Breast epithelium (tissue), 4 donors: ENCODE data around the gene TTC28. TPM values are rescaled to one million over a fixed set of nuclear protein-coding genes. Genes with fewer than 3 reads are reported as not detected.

Experiments used
- DNase-seq, 2 donors: peaks; one replicate each; pipeline ENCODE4 v3.0.0-alpha.2; 2019; ENCODE audit warnings: low spot score in 2 of 2
- H3K27ac ChIP-seq, 2 donors: fragments of 200-600 bp; sonication (generic) in 1 of 2; one replicate each; pipeline ENCODE4 v1.5.1; 2016 to 2019; ENCODE audit warnings: mild to moderate bottlenecking in 1 of 2
- H3K27me3 ChIP-seq, 2 donors: fragments of 200-600 bp; sonication (generic) in 1 of 2; one replicate each; pipeline versions ENCODE4 v1.5.1 to v1.6.0; 2017 to 2019; ENCODE audit warnings: control low read depth in 1 of 2, mild to moderate bottlenecking in 1 of 2
- H3K36me3 ChIP-seq: fragments of 200-600 bp; one replicate; pipeline ENCODE4 v1.5.1; 2019
- H3K4me1 ChIP-seq, 2 donors: fragments of 200-600 bp; sonication (generic); one replicate each; pipeline ENCODE4 v1.5.1; 2016 to 2019; ENCODE audit warnings: control low read depth in 1 of 2
- H3K4me3 ChIP-seq, 3 donors: fragments of 200-600 bp; sonication (generic); 1 replicate in 2 of 3; 2 replicates in 1 of 3; pipeline ENCODE4 v1.5.1; 2016 to 2019; ENCODE audit warnings: mild to moderate bottlenecking in 3 of 3, moderate library complexity in 2 of 3
- H3K9me3 ChIP-seq, 2 donors: fragments of 200-600 bp; sonication (generic) in 1 of 2; one replicate each; pipeline ENCODE4 v1.5.1; 2016 to 2019; ENCODE audit warnings: control low read depth in 1 of 2
- CTCF ChIP-seq, 3 donors: fragments of 450-650 bp; IDR thresholded peaks; one replicate each; pipeline ENCODE4 v1.5.1; 2016 to 2017; ENCODE audit warnings: antibody characterized with exemption in 3 of 3, mild to moderate bottlenecking in 3 of 3, moderate library complexity in 3 of 3
- POLR2A ChIP-seq: fragments of 450-650 bp; IDR thresholded peaks from one replicate; pipeline ENCODE4 v1.6.1; 2016; ENCODE audit warnings: antibody characterized with exemption, mild to moderate bottlenecking, moderate library complexity
- POLR2AphosphoS5 ChIP-seq, 3 donors: sonication (generic); formaldehyde crosslinking; IDR thresholded peaks; one replicate each; pipeline ENCODE4 v1.6.1; 2017; ENCODE audit warnings: antibody characterized with exemption in 3 of 3
- intact Hi-C: fragments of 100-400 bp; cut with DNase I; formaldehyde crosslinking; loops from one replicate; pipeline ENCODE4 v1.15.1; 2023; ENCODE audit warnings: low total_unique reads
- total RNA-seq, 3 donors: library from RNA; depleted of rRNA; stranded (reverse); fragments of >200 nt; gene quantifications; one replicate each; pipeline ENCODE4 v1.1.0, GENCODE V29; 2016

TTC28 gene
- total RNA-seq, 3 donors from 2014 or later = 33.5 to 43.3 (median 40.2) TPM

- H3K27me3 ChIP-seq = no peaks in the 10 kb centered on the region
- H3K4me3 ChIP-seq = no peak overlapping the region
- TF ChIP-seq CTCF (IDR thresholded peaks at IDR 0.05) (no peak), POLR2AphosphoS5 (IDR thresholded peaks at IDR 0.05) (no peak), POLR2A (no peak)
- DNase-seq = no peak
- H3K4me1 ChIP-seq = no peaks in the 10 kb centered on the region
- no peaks in the 10 kb centered on the region for H3K36me3 ChIP-seq
- intact Hi-C loops = no loop called here
- no peaks in the 10 kb centered on the region for H3K9me3 ChIP-seq
- no peak overlapping the region for H3K27ac ChIP-seq
Measured at GRCh38 chr22:28111501-28112189, 568.0 kb downstream of the TTC28 start.

GRCh38 chr22:28108851-28109250 lies 570.8 kb downstream of the TTC28 start:
- Histone ChIP-seq H3K4me1 (no peaks in the 10 kb centered on the region), H3K4me3 (no peak overlapping the region), H3K9me3 (no peaks in the 10 kb centered on the region), H3K27me3 (no peaks in the 10 kb centered on the region), H3K36me3 (no peaks in the 10 kb centered on the region), H3K27ac (no peak overlapping the region)
- no peak for DNase-seq
- TF ChIP-seq POLR2AphosphoS5 (IDR thresholded peaks at IDR 0.05) (no peak), POLR2A (no peak)
- intact Hi-C loops = no loop called here

- no peak overlapping the region for H3K4me3 ChIP-seq
- no peak for DNase-seq
- H3K4me1 ChIP-seq = no peaks in the 10 kb centered on the region
- H3K36me3 ChIP-seq = no peaks in the 10 kb centered on the region
- no peak overlapping the region for H3K27ac ChIP-seq
- no peak for TF ChIP-seq POLR2A
- H3K27me3 ChIP-seq = no peaks in the 10 kb centered on the region
- intact Hi-C loops = no loop called here
- no peaks in the 10 kb centered on the region for H3K9me3 ChIP-seq
Measured at GRCh38 chr22:28106617-28107016, 573.0 kb downstream of the TTC28 start.

- intact Hi-C loops = no loop called here
- DNase-seq = no peak
- H3K9me3 ChIP-seq = no peaks in the 10 kb centered on the region
- H3K4me3 ChIP-seq = no peak overlapping the region
- H3K27ac ChIP-seq = no peak overlapping the region
- H3K27me3 ChIP-seq = no peaks in the 10 kb centered on the region
- no peaks in the 10 kb centered on the region for H3K36me3 ChIP-seq
- no peaks in the 10 kb centered on the region for H3K4me1 ChIP-seq
- TF ChIP-seq POLR2A (no peak), POLR2AphosphoS5 (IDR thresholded peaks at IDR 0.05) (no peak), CTCF (IDR thresholded peaks at IDR 0.05) (no peak)
Measured at GRCh38 chr22:28105988-28106387, 573.7 kb downstream of the TTC28 start.

GRCh38 chr22:28105413-28105812 lies 574.2 kb downstream of the TTC28 start:
- H3K27ac ChIP-seq = no peak overlapping the region
- no peaks in the 10 kb centered on the region for H3K9me3 ChIP-seq
- intact Hi-C loops = no loop called here
- no peaks in the 10 kb centered on the region for H3K36me3 ChIP-seq
- no peaks in the 10 kb centered on the region for H3K4me1 ChIP-seq
- no peak overlapping the region for H3K4me3 ChIP-seq
- TF ChIP-seq CTCF (IDR thresholded peaks at IDR 0.05) (no peak), POLR2A (no peak), POLR2AphosphoS5 (IDR thresholded peaks at IDR 0.05) (no peak)
- DNase-seq = no peak
- H3K27me3 ChIP-seq = no peaks in the 10 kb centered on the region

GRCh38 chr22:28103596-28103995 lies 576.0 kb downstream of the TTC28 start:
- no peak for TF ChIP-seq CTCF (IDR thresholded peaks at IDR 0.05)
- TF ChIP-seq POLR2A = no peak
- peak overlapping the region in 1 of 2 donors; percentile 74 for H3K27ac ChIP-seq

More at GRCh38 chr22:28103596-28103995, 576.0 kb downstream of the TTC28 start:
- no peaks in the 10 kb centered on the region for H3K9me3 ChIP-seq
- H3K4me1 ChIP-seq = no peaks in the 10 kb centered on the region
- no peak overlapping the region for H3K4me3 ChIP-seq
- no peaks in the 10 kb centered on the region for H3K36me3 ChIP-seq
- intact Hi-C loops = no loop called here
- H3K27me3 ChIP-seq = no peaks in the 10 kb centered on the region
- DNase-seq = no peak
